Dermis microvascular lymphatic vessel endothelial cell (primary cell): ENCODE results near the gene CAP1. TPM values are rescaled to one million over a fixed set of nuclear protein-coding genes. Genes with fewer than 3 reads are reported as not detected.

Experiments used
- DNase-seq, 2 donors: peaks; one replicate each; pipeline versions ENCODE4 v3.0.0 to v3.0.0-alpha.2; 2010; ENCODE audit warnings: low read depth in 2 of 2
- total RNA-seq: library from RNA; depleted of rRNA; stranded (reverse); fragments of >200 nt; gene quantifications from 2 replicates; pipeline ENCODE4 v1.2.1, GENCODE V29; 2014

CAP1 gene
- total RNA-seq, 1 donor from 2014 or later, result 408 TPM

DNA sequence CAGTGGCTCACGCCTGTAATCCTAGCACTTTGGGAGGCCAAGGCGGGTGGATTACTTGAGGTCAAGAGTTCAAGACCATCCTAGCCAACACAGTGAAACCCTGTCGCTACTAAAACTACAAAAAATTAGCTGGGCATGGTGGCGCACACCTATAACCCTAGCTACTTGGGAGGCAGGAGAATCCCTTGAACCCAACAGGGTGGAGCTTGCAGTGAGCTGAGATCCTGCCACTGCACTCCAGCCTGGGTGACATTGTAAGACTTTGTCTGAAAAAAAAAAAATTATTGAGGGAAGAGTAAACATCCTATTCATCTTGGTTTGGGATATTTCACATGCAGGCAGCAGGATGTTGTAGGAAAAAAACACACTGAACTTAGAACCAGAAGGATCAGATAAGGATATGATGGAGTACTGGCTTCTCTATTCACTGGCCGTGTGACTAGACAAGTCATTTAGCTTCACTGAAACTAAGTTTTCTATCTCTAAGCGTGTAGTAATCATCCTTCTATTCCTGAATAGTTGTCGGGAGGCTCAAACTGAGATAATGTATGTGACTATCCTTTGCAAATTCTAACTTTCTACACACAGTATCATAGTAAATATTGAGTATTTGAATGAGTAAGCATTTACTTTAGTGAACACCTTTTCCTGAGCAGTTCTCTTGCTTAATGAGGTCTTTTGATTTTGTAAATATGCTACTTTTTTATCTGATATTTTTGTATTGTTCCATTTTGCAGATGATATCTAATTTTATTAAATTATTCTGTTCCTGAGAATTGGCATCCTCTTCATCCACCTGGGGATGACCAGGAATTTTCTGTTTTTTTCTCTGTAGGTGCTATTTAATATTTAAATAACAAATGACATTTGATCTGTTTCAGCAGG is 18.2 kb downstream of the CAP1 start:
- peak in 1 of 2 donors; percentile 42 for DNase-seq

GRCh38 chr1:40059338-40059959 is 18.9 kb downstream of the CAP1 start:
- peak; percentile 84 to 89 for DNase-seq

DNA sequence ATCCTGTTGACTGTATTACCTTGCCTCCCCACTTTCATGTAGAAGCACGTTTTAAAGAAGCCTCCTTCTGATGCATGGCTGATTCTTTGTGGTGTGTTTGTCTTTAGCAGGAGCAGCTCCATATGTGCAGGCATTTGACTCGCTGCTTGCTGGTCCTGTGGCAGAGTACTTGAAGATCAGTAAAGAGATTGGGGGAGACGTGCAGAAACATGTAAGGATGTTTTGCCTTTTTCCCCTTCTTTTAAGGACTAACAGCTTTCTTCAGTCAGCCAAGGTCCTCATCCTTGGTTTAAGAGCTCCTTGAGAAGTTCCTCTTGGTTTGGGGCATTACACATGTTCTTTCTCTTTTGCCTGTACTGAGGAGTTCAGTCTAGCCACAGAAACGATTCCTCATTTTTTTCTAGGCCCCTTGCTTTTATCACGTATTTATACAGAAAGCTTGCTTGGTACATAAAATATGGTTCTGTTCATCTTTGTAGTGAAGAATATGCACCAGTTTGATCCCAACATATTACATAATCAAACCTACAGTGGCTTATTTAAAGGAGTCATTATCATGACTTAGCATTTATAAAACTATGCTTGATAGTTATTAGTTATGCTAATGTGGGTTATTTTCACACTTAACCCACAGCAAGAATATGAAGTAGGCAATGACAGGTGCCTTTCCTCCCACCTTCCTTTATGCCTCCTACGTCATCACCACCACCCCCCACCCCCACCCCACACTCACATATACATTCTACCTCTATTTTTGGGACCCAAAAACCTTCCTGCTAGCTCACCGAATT is 19.6 kb downstream of the CAP1 start:
- no peak for DNase-seq

DNA sequence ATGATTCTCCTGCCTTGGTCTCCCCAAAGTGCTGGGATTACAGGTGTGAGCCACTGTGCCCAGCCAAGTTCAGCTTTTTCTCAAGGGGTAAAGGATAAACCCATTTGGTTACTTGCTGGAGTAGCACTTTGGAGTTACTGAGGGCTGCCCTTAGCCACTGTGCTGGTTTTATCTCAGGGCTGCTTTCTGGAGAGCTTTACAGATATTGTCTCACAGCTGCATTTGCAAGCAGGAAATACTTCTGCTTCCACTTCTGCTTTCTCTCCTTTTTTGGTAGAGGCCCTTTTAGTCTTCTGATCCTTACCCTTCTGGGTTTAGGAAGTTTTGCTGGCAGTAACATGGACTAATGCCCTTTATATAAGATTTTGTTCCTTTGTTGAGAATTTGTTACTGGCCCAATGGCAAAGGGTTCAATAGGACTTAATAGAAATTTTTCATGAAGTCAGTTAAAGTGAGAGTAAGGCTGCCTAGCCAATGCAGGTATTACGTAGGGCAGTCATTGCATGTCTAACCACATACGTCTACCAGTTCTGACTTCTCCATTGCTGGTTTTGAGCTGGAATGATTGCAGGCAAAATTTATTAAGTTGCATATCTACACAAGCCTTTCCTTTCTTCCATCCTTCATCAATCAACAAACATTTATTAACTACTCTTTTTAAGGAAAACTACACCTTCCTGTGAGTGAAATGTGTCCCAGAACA is 24.4 kb downstream of the CAP1 start:
- no peak for DNase-seq

DNA sequence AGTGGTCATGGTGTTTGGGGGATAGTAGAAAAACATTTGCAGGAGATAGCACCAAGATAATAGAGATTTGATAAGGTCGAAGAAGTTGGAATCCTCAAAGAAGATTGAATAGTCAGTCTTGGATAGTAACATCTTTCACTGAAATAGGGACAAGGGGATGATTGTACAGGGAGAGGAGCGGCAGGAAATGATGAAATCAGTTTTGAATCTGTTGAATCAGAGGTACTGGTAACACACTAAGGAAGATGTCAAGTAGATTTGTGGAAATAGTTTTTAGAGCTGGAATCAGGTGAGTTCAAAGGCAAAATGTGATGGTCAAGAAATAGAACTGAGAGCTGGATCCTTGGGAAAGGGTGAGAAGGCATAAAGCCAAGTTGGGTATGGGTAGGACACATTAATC is 26.5 kb downstream of the CAP1 start:
- DNase-seq, result no peak

DNA sequence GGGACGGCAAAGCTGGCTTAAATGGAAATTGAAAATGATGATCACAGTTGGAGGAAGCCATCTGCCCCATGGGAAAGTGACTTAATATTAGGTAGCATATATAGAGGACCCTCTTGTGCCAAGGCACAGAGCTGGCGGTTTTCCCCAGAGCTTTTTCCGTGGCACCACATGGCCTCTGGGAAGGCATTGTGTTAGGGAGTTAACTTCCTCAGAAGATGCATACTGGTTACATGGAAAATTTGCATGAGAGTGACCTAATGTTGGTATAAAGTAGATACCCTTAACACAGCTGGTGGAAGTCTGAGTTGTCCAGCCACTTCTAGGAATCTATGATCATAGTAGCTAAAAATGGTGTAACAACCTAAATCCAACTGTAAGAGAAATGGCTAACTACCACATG is 27.3 kb downstream of the CAP1 start:
- no peak for DNase-seq

- DNase-seq, result no peak
Measured at GRCh38 chr1:40072142-40072541, 31.6 kb downstream of the CAP1 start.

DNA sequence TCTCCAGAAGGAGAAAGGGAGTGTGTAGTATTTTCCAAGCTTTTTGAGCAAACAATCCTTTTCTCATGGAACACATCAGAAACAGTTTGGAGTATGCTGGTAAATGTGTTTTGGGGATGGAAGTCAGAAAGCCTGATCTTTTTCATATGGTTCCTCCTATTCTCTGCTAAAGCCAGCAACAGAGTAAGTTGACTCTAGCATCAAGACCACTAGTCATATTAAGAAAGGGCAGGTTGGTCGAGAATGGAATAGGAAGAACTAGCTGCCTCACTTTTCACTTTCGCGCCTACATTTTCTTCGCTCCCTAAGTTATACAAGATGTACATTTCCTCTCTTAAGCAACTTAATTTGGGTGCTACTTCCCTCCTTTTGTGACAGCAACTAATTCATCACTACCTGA is 32.5 kb downstream of the CAP1 start:
- no peak for DNase-seq

GRCh38 chr1:40075266-40075665 is 34.7 kb downstream of the CAP1 start:
- no peak for DNase-seq

DNA sequence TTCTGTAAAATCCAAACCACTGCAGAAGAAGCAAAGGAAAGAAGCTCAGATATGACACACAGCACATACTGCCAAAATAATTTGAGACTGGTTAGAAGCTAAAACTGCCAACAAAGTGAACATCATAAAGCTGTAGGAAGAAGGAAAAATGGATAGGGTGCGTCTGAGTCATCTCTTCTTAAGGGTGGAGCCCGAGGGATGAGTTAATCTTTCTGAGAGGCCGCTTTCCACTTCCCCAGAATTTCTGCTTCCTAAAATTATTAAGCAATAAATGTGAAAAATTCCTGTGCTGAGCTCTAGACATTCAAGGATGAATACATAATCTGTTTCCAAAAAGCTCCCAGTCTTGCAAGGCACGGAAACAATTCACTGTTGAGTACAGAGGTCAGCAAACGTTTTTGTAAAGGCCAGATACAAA is 36.4 kb downstream of the CAP1 start:
- DNase-seq, result no peak

- peak in 1 of 2 donors; percentile 60 for DNase-seq
Measured at GRCh38 chr1:40078512-40079333, 38.2 kb downstream of the CAP1 start.

- DNase-seq, result no peak
Measured at GRCh38 chr1:40079774-40080400, 39.4 kb downstream of the CAP1 start.

GRCh38 chr1:40081871-40082270 is 41.3 kb downstream of the CAP1 start:
- no peak for DNase-seq

DNA sequence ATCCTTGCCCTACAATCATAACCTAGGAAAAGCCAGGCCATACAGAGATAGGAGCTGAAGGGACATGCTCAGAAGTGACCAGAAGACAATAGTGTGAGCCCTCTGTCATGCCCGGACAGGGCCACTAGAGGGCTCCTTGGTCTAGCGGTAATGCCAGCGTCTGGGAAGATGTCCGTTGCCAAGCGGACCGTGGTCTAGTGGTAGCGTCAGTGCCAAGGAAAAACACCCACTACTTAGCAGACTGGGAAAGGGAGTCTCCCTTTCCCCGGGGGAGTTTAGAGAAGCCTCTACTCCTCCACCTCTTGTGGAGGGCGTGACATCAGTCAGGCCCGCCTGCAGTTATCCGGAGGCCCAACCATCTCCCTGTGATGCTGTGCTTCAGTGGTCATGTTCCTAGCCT is 44.2 kb downstream of the CAP1 start:
- peak in 1 of 2 donors; percentile 54 for DNase-seq

DNA sequence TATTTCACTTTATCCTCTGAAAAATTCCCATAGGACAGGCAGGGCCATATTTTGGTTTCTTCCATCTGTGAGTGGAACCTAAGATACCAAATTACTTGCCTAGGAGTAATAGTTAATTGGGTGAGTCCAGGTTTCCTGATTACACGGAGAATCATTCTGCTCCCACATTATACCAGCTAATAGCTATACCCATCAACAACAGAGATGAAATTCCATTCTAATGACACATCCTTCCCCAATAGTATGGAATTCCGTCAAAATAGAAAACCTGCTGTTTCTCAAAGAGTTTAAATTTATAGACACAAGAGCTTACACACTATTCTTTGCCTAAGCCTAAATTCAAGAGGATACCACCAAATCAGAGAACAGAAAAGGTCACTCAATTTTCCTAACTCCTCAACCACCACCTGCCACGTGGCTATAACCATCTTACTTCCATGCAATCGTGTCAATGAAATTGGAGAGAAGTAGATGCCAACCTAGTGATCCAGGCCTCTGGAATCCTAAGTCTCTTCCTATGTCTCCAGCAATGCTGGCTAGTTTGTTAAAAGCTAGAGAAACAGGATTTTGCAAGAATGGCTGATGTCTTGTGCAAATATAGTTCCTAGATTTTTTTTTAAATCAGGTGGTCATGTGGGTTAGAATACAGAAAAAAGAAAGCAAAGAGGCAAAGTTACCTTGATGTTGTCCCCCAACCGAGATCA is 50.3 kb downstream of the CAP1 start:
- peak in 1 of 2 donors; percentile 33 for DNase-seq

DNA sequence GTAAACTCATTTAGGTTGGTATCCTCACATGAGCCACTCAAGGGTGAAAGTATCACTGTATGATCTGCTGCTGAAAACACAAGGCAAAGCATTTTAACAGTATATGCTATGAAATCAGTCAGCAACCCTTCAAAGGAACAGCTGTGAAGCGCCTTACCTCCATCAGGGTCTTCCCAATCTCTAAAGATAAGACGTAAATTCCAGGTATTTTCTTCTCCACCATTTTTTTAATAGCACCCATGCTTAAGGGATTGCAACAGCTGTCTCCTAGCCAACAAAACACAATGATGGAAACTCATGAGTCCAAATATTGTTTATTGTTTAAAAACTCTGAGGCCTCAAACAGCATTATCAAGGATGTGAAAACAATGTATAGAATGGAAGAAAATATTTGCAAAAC is 51.7 kb downstream of the CAP1 start:
- no peak for DNase-seq

DNA sequence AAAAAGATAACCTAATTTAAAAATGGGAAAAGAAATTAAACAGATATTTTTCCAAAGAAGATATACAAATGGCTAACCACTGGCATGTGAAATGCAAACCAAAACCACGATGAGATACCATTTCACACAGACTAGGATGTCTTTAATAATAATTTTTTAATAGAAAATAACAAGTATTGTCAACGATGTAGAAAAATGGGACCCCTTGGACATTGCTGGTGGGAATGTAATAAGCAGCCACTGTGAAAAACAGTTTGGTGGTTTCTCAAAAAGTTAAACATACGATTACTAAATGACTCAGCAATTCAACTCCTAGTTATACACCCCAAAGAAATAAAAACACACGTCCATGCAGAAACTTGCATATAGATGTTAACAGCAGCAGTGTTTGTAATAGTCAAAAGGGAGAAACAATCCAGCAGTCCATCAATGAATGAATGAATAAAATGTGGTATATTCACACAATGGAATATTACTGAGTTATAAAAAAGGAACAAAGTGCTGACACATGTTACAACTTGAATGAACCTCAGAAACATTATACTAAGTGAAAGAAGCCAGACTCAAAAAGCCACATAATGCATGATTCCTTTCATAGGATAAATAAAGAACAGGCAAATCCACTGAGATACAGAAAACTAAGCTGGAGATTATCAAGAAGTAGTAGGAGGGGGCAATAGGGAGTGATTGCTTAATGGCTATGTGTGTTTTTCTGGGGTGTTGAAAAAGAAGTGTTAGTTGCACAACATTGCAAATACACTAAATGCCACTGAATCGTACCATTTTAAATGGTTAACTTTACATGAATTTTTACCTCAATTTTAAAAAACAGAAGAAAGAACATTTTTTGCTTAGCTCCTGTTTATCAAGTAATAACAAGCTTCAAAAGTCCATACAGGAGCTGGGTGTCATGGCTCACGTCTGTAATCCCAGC is 52.4 kb downstream of the CAP1 start:
- DNase-seq, result no peak

DNA sequence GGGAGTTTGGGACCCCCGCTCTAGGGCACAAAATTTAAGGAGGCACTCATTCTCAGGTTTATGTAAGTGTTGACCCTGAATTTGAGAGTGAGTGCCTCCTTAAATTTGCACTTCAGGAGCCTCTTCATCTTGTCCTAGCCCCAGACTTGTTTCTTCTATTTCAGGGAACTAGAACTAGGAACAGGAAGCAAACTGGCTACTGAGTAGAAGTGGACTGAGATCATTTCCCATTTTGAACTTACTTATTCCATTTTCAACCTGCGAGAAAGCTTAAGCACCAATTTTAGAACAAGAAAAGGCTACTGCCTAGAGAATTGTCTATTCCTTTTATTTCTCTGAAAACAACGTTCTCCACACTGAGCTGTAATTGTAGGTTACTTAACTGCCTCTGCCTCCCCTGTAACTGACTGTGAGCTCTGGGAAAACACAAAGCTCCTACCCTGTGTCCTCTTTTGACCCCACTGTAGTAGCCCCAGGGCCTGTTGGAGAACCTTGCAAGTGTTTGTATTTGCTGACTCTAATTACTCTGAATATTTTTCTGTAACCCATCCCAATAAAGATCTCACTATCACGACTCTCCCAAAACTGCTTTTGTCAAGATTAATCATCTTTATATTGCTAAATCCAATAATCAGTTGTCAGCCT is 54.1 kb downstream of the CAP1 start:
- DNase-seq, result no peak
